Body of pancreas (tissue), 4 donors: Measurements from ENCODE around the gene NOG. TPM values are rescaled to one million over a fixed set of nuclear protein-coding genes. Genes with fewer than 3 reads are reported as not detected.

Experiments used
- ATAC-seq: fragments of 150-250 bp; one replicate; pipeline ENCODE4 v1.9.1; 2016
- DNase-seq, 4 donors: peaks; one replicate each; pipeline ENCODE4 v3.0.0-alpha.2; 2019
- H3K27ac ChIP-seq, 4 donors: fragments of 200-600 bp; sonication (generic); 1 replicate in 3 of 4; 2 replicates in 1 of 4; pipeline versions ENCODE4 v1.5.1 to v1.6.1; 2016 to 2019; ENCODE audit warnings: mild to moderate bottlenecking in 1 of 4, mixed read lengths in 1 of 4, moderate library complexity in 1 of 4
- H3K27me3 ChIP-seq, 2 donors: fragments of 200-600 bp; sonication (generic); one replicate each; pipeline ENCODE4 v1.6.0; 2016; ENCODE audit warnings: mild to moderate bottlenecking in 1 of 2
- H3K36me3 ChIP-seq, 2 donors: fragments of 200-600 bp; sonication (generic); replicated peaks in 1 of 2; 2 replicates each; pipeline ENCODE4 v1.5.1; 2016; ENCODE audit warnings: low read depth in 2 of 2; ENCODE audit not compliant: insufficient read depth in 1 of 2
- H3K4me1 ChIP-seq: fragments of 200-600 bp; sonication (generic); one replicate; pipeline ENCODE4 v1.6.0; 2016
- H3K4me3 ChIP-seq, 2 donors: fragments of 200-600 bp; sonication (generic); 1 replicate in 1 of 2; 2 replicates in 1 of 2; pipeline ENCODE4 v1.5.1; 2016 to 2019
- H3K9me3 ChIP-seq, 3 donors: fragments of 200-600 bp; sonication (generic); 1 replicate in 2 of 3; 2 replicates in 1 of 3; pipeline ENCODE4 v1.5.1; 2016
- POLR2A ChIP-seq, 3 donors: fragments of 450-650 bp; IDR thresholded peaks; one replicate each; pipeline ENCODE4 v1.6.1; 2016; ENCODE audit warnings: antibody characterized with exemption in 3 of 3, mild to moderate bottlenecking in 2 of 3
- WGBS, 2 donors: methylation state at CpG; one replicate each; pipeline ENCODE4 v1.1.5; 2017; 5-methylcytosine and 5-hydroxymethylcytosine counted together
- intact Hi-C: fragments of 100-400 bp; cut with DNase I; formaldehyde crosslinking; loops from one replicate; pipeline ENCODE4 v1.15.1; 2023
- total RNA-seq, 2 donors: library from RNA; depleted of rRNA; stranded (reverse); fragments of >200 nt; gene quantifications; one replicate each; pipeline ENCODE4 v1.1.0, GENCODE V29; 2016
- TF ChIP-seq, protein P1 (sequence below), 7 experiments: fragments of 450-650 bp in 4 of 7; fragments of 200-600 bp in 3 of 7; sonication (generic) in 3 of 7; IDR thresholded peaks; one replicate each; pipeline ENCODE4 v1.5.1; 2016 to 2019; ENCODE audit warnings: antibody characterized with exemption in 7 of 7

Gene NOG
- total RNA-seq, 2 donors from 2014 or later: 3.0 TPM; not detected in 1

DNA sequence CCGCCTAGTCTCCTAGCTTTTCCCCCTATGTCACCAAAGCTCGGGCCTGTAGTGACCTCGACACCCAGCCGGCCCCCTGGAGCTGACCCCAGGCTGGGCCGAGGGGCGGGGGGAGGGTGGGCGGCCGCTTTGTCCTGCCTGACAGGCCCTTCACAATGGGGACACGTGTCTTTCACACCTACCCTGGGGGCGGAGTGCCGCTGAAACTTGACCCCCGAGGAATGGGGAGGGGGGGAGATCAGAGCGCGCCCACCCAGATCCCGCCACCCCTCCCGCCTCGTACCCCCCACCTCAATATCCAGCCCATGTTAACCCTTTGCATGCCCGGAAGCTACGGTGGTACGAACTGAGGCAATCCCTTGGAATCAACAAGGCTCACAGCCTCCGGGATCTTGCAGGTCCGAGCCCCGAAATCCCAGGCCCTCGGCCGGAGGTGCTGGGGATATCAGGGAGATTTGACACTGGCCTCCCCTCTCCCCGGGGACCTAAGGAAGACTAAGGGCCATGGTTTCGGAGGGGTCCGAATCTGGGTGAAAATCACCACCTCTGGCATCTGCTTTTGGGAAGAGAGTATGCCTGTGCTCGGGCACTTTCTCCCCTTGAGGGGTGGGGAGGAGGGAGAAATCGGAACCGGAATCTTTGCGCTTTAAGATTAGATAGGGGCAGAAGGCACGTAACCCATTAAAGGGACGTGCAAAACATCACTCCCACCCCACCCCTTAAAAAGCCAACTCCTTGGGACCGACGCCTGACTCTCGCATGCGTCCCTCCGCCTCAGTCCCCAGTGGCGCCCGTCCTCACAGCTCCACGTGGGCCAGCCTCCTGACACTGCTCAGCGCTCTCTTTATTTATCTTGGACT is 2.6 kb downstream of the NOG start:
- H3K4me1 ChIP-seq: peaks cover 47% of the 10 kb centered on the region

DNA sequence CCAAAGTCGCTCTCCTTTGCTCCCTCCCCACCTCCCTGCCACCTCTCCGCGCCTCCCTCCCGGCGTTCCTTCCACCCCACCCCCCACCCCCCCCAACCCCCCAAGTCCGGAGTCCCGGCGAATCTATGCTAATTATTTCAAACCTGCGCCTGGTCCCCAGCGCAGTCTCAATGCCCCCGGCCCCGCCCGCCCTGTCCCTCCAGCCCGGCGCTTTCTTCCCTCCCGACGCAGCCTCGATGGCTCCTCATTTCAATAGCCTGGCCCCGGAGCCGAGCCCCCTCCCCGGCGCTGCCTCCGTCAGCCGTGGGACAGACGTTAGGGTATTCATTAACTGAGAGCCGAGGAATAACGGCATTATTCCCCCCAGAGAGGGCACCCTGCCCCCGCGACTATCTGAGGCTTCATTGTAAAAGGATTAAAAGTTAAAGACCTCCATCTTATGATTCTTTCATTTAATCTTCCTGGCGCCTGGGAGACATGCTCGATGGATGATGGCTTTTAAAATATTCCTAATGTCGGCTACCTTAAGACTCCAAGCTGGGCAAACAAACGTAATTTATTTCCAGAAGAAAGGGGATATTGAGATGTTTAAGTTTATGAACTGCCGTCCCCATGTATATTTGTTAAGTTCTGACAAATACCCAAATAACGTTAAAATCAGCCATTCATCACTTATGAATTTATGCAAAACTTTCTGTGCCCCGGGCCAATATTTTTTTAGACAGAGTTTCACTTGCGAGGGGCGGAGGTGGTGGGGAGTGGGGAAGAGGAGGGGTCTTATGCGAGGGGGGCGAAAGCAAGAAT is 3.4 kb downstream of the NOG start:
- no peak for DNase-seq
- intact Hi-C loops: no loop called here

More for the DNA sequence above, 2.6 kb downstream of the NOG start:
- WGBS, 2 donors: 2% methylated on average over 33 to 42 of the region's 43 CpGs
- Histone ChIP-seq H3K27me3 (peaks cover 0 to 33% of the 10 kb centered on the region in 2 donors), H3K27ac (no peak overlapping the region), H3K4me3 (no peak overlapping the region), H3K36me3 (no peaks in the 10 kb centered on the region), H3K9me3 (no peaks in the 10 kb centered on the region)
- ATAC-seq (no peak), DNase-seq (no peak)
- TF ChIP-seq, protein P1, sequence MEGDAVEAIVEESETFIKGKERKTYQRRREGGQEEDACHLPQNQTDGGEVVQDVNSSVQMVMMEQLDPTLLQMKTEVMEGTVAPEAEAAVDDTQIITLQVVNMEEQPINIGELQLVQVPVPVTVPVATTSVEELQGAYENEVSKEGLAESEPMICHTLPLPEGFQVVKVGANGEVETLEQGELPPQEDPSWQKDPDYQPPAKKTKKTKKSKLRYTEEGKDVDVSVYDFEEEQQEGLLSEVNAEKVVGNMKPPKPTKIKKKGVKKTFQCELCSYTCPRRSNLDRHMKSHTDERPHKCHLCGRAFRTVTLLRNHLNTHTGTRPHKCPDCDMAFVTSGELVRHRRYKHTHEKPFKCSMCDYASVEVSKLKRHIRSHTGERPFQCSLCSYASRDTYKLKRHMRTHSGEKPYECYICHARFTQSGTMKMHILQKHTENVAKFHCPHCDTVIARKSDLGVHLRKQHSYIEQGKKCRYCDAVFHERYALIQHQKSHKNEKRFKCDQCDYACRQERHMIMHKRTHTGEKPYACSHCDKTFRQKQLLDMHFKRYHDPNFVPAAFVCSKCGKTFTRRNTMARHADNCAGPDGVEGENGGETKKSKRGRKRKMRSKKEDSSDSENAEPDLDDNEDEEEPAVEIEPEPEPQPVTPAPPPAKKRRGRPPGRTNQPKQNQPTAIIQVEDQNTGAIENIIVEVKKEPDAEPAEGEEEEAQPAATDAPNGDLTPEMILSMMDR (IDR thresholded peaks at IDR 0.05): no peak
- TF ChIP-seq POLR2A (IDR thresholded peaks at IDR 0.05): no peak
- intact Hi-C loops: no loop called here

DNA sequence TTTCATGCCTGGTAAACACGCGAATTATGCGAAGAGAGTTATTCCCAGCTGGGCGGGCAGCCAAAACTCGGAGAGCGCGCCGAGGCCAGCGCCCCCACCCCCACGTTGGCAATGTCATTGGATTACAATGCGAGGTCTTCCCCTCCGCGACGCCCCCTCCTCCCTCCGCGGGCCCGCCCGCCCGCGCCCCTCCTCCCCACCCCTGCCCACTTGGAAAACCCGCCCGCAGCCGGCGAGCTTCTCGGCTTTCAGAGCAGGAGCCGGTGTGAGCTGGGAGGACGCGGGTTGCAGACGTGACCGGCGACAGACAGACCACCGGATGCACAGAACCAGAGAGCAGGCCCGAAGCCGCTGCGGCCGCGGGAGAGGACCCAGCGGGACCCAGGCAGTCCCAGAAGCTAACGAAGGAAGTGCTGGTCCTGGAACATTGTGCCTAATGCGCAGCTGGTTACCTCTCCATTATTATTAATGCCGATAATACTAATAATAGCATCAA is 4.0 kb downstream of the NOG start:
- DNase-seq (peak in 2 of 4 donors; percentile 5 to 14), ATAC-seq (no peak)
- Histone ChIP-seq H3K27me3 (peaks cover 0 to 33% of the 10 kb centered on the region in 2 donors), H3K9me3 (no peaks in the 10 kb centered on the region), H3K4me3 (no peak overlapping the region), H3K36me3 (no peaks in the 10 kb centered on the region), H3K27ac (no peak overlapping the region), H3K4me1 (peaks cover 43% of the 10 kb centered on the region)
- intact Hi-C loops: no loop called here
- no peak for TF ChIP-seq POLR2A (IDR thresholded peaks at IDR 0.05)
- TF ChIP-seq, protein P1 (IDR thresholded peaks at IDR 0.05): no peak
- WGBS, 2 donors: 2 to 3% methylated on average over 14 to 41 of the region's 41 CpGs

More for the DNA sequence above, 3.4 kb downstream of the NOG start:
- no peak for ATAC-seq
- no peak overlapping the region for H3K27ac ChIP-seq
- H3K27me3 ChIP-seq: peaks cover 0 to 33% of the 10 kb centered on the region in 2 donors
- H3K4me3 ChIP-seq: no peak overlapping the region
- no peaks in the 10 kb centered on the region for H3K36me3 ChIP-seq
- no peaks in the 10 kb centered on the region for H3K9me3 ChIP-seq
- WGBS, 2 donors: 1% methylated on average over 38 to 40 of the region's 40 CpGs
- H3K4me1 ChIP-seq: peaks cover 47% of the 10 kb centered on the region
- TF ChIP-seq, protein P1 (IDR thresholded peaks at IDR 0.05): no peak
- no peak for TF ChIP-seq POLR2A (IDR thresholded peaks at IDR 0.05)

DNA sequence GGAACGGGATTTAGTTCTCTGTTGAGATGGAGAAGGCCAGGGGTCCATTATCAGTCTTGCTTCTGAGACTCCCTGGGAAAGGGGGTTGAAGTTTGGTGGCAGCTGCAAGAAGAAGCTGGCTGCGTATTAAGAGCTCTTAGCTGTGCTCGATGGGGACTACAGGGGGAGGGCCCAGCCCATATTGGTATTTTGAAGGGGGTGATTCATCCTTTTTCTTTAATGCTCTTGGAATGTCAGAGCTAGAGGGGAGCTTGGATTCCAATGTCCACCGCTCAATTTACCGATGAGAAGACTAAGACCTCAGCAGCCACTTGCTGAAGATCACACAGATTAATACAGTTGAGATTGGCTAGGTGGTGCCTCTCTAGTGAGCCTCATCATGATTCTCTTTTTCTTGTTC is 5.0 kb downstream of the NOG start:
- 79 to 84% methylated on average over 5 of the region's 5 CpGs for WGBS, 2 donors
- Histone ChIP-seq H3K27ac (no peak overlapping the region), H3K27me3 (peaks cover 0 to 33% of the 10 kb centered on the region in 2 donors), H3K36me3 (no peaks in the 10 kb centered on the region), H3K4me3 (no peak overlapping the region), H3K4me1 (peaks cover 33% of the 10 kb centered on the region), H3K9me3 (no peaks in the 10 kb centered on the region)
- intact Hi-C loops: no loop called here
- ATAC-seq (no peak), DNase-seq (no peak)
- TF ChIP-seq, protein P1 (IDR thresholded peaks at IDR 0.05): no peak
- no peak for TF ChIP-seq POLR2A (IDR thresholded peaks at IDR 0.05)
